ENCODE measurements around the gene CPA3.

GRCh38 chr3:148922467-148922866 lies 57.4 kb downstream of the CPA3 start:
- TF ChIP-seq EZH2phosphoT487 (IDR thresholded peaks at IDR 0.05; ENCODE audit: insufficient read depth, low read depth) = no peak
- no peak for TF ChIP-seq EZH2 (IDR thresholded peaks at IDR 0.05; ENCODE audit: insufficient read depth, poor library complexity, severe bottlenecking)

All from GM23248 (cell line).